LNCaP clone FGC (cell line): Measurements from ENCODE around the gene MED15.

Source experiments
- DNase-seq: peaks from one replicate; pipeline ENCODE4 v3.0.0-alpha.2; 2011; ENCODE audit warnings: low read depth
- H3K4me3 ChIP-seq: 2 replicates; pipeline ENCODE4 v1.5.1; 2011; ENCODE audit warnings: mild to moderate bottlenecking, low read depth, low read length, control low read depth
- CTCF ChIP-seq: IDR thresholded peaks from 2 replicates; pipeline ENCODE4 v1.5.1; 2012; ENCODE audit warnings: mild to moderate bottlenecking; ENCODE audit not compliant: control insufficient read depth, insufficient read depth; ENCODE audit errors: extremely low read depth

MED15 gene

GRCh38 chr22:20582171-20582511 is 74.7 kb downstream of the MED15 start:
- H3K4me3 ChIP-seq, result no peak overlapping the region
- no peak for DNase-seq
- no peak for TF ChIP-seq CTCF

- H3K4me3 ChIP-seq, result no peak overlapping the region
- no peak for DNase-seq
- TF ChIP-seq CTCF, result no peak
These were observed 75.3 kb downstream of the MED15 start for GRCh38 chr22:20582520-20583361.

GRCh38 chr22:20583471-20583922 is 76.1 kb downstream of the MED15 start:
- peak; percentile 32 for TF ChIP-seq CTCF
- no peak for DNase-seq

GRCh38 chr22:20584029-20584871 is 76.8 kb downstream of the MED15 start:
- H3K4me3 ChIP-seq, result no peak overlapping the region
- no peak for DNase-seq
- no peak for TF ChIP-seq CTCF

More at GRCh38 chr22:20583471-20583922, 76.1 kb downstream of the MED15 start:
- H3K4me3 ChIP-seq, result no peak overlapping the region

GRCh38 chr22:20584872-20585638 is 77.6 kb downstream of the MED15 start:
- no peak for DNase-seq
- TF ChIP-seq CTCF, result no peak
- no peak overlapping the region for H3K4me3 ChIP-seq

- H3K4me3 ChIP-seq, result no peak overlapping the region
- TF ChIP-seq CTCF, result no peak
- no peak for DNase-seq
These were observed 78.4 kb downstream of the MED15 start for GRCh38 chr22:20585639-20586402.
